ENCODE results near the gene HNRNPF.

Gene HNRNPF

DNA sequence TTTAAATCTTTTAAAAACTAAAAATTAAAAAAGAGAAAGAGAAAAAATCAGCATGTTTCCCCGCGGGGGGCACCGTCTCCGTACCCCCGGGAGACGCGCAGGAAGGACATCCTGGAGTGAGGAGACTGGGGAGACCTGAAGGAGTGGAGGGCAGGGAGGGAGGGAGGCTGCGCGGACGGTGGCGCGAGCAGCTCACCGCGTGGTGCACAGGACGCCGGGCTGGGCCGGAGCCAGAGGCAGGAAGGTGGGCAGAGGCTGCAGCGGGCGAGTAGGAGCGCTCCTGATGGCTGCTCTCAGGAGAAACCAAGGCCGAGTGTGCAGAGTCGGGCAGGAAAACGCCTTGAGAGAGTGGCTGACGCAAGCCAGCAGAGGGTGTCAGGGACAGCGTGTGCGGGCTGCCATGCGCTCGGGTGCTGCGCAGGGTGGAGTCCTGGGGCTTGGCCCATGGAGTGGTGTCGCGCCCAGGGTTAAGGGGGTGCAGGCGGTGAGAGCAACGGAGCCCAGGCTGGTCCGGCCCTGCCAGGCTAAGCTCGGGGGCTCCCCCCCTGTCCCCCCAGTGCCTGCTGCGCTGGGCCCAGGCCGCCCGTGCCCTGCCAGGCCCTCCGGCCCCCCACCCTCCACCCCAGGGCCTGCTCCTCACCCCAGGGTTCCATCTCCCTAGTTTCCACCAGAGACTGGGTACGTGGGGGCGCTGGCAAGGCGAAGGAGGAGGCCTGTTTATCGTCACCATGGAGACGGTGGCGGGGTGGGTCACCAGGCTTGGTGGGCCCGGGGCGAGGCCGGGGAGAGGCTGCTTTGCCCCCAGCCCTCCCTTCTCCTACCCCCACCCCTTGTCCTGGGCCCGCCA is 66.5 kb downstream of the HNRNPF start:
- TF ChIP-seq, protein P1, sequence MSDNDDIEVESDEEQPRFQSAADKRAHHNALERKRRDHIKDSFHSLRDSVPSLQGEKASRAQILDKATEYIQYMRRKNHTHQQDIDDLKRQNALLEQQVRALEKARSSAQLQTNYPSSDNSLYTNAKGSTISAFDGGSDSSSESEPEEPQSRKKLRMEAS (IDR thresholded peaks at IDR 0.05) = no peak
- no peak for TF ChIP-seq YY1 (IDR thresholded peaks at IDR 0.05; ENCODE audit: low read depth)
- TF ChIP-seq CREB1 (IDR thresholded peaks at IDR 0.05; ENCODE audit: low read depth) = no peak
- TF ChIP-seq TAF1 (IDR thresholded peaks at IDR 0.05; ENCODE audit: low read depth) = no peak
- no peak for TF ChIP-seq TCF12 (IDR thresholded peaks at IDR 0.05; ENCODE audit: low read depth)
- no peak for TF ChIP-seq NFIC (IDR thresholded peaks at IDR 0.05)
- no peak for TF ChIP-seq EGR1 (IDR thresholded peaks at IDR 0.05)

DNA sequence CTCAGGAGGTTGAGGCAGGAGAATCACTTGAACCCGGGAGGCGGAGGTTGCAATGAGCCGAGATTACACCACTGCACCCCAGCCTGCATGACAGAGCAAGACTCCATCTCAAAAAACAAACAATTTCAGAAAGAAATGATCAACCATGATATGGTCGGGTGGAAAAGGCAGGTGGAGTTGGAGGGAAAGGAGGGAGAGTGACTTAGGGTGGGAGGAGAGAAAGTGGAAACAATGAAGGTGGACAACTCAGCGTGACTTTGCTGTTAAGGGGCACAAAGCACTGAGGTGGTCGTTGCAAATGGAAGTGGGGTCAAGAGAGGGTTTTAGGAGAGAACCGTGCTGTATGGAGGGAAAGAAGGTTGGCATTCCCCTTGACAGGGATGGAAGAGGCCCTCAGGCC is 67.5 kb downstream of the HNRNPF start:
- no peak for TF ChIP-seq RAD21 (IDR thresholded peaks at IDR 0.05; ENCODE audit: low read depth)

DNA sequence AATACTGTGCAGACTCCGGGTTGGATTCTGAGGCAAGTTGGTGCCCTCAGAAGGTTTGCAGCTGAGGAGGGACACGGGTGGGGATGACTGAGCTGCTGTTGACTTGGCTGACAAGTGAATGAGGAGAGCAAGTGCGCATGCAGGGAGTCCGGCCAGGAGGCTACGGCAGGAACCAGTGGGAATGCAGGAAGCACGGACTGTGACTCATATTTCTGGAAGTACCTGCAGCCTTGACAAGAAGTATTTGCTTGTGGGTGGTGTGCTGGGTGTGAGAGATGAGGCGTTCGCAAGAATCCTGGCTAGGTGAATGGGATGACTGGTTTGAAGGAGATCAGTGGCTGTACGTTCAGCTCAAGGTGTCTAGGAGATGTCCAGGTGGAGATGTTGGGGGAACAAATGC is 68.4 kb downstream of the HNRNPF start:
- TF ChIP-seq RAD21 (IDR thresholded peaks at IDR 0.05; ENCODE audit: low read depth) (no peak), NFIC (IDR thresholded peaks at IDR 0.05) (no peak), FOXM1 (IDR thresholded peaks at IDR 0.05; ENCODE audit: borderline replicate concordance, low read depth) (no peak), CREB1 (IDR thresholded peaks at IDR 0.05; ENCODE audit: low read depth) (no peak), YY1 (IDR thresholded peaks at IDR 0.05; ENCODE audit: low read depth) (no peak), EP300 (IDR thresholded peaks at IDR 0.05; ENCODE audit: borderline replicate concordance) (no peak), TCF12 (IDR thresholded peaks at IDR 0.05; ENCODE audit: low read depth) (no peak), CEBPB (IDR thresholded peaks at IDR 0.05) (no peak), TEAD4 (IDR thresholded peaks at IDR 0.05) (no peak), TAF1 (IDR thresholded peaks at IDR 0.05; ENCODE audit: low read depth) (no peak), ZBTB7A (IDR thresholded peaks at IDR 0.05; ENCODE audit: low read depth) (no peak), EGR1 (IDR thresholded peaks at IDR 0.05) (no peak)
- TF ChIP-seq, protein P2, sequence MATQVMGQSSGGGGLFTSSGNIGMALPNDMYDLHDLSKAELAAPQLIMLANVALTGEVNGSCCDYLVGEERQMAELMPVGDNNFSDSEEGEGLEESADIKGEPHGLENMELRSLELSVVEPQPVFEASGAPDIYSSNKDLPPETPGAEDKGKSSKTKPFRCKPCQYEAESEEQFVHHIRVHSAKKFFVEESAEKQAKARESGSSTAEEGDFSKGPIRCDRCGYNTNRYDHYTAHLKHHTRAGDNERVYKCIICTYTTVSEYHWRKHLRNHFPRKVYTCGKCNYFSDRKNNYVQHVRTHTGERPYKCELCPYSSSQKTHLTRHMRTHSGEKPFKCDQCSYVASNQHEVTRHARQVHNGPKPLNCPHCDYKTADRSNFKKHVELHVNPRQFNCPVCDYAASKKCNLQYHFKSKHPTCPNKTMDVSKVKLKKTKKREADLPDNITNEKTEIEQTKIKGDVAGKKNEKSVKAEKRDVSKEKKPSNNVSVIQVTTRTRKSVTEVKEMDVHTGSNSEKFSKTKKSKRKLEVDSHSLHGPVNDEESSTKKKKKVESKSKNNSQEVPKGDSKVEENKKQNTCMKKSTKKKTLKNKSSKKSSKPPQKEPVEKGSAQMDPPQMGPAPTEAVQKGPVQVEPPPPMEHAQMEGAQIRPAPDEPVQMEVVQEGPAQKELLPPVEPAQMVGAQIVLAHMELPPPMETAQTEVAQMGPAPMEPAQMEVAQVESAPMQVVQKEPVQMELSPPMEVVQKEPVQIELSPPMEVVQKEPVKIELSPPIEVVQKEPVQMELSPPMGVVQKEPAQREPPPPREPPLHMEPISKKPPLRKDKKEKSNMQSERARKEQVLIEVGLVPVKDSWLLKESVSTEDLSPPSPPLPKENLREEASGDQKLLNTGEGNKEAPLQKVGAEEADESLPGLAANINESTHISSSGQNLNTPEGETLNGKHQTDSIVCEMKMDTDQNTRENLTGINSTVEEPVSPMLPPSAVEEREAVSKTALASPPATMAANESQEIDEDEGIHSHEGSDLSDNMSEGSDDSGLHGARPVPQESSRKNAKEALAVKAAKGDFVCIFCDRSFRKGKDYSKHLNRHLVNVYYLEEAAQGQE (IDR thresholded peaks at IDR 0.05; ENCODE audit: low read depth) = no peak
- TF ChIP-seq, protein P3, sequence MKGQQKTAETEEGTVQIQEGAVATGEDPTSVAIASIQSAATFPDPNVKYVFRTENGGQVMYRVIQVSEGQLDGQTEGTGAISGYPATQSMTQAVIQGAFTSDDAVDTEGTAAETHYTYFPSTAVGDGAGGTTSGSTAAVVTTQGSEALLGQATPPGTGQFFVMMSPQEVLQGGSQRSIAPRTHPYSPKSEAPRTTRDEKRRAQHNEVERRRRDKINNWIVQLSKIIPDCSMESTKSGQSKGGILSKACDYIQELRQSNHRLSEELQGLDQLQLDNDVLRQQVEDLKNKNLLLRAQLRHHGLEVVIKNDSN (IDR thresholded peaks at IDR 0.05) = no peak
- TF ChIP-seq, protein P1 (IDR thresholded peaks at IDR 0.05) = no peak

DNA sequence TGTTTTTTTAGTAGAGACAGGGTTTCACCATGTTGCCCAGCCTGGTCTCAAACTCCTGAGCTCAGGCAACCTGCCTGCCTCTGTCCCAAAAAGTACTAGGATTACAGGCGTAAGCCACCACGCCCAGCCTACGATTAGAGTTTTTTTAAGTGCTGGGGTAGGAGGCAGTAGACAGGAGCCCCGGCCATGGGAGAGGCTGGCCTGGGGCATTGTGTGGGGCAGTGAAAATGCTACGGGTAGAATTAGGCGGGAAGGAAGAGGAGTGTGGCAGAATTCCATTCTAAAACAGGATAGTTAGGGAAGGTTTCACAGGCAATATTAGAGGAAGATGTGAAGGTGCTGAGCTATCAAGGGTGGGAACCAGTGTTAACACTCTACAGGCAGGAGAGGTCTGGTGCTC is 68.9 kb downstream of the HNRNPF start:
- TF ChIP-seq TAF1 (IDR thresholded peaks at IDR 0.05; ENCODE audit: low read depth) (no peak), EP300 (IDR thresholded peaks at IDR 0.05; ENCODE audit: borderline replicate concordance) (no peak)

DNA sequence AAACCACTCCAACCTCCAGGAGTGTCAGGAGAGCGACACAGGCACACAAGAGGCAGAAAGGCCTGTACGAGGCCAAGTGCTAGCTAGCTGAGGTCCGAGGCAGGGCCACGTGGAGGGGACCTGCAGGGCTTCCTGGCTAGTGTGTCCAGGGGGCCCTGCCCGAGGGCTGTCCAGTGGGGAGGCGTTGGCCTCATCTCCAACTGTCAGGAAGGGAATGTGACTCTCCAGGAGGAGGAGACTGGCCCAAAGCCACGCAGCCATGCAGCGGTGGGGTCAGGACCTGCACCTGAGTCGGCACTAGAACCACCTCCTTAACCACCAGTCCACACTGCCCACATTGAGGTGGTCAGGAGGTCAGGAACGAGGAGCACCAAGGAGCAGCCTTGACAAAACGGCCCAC is 69.8 kb downstream of the HNRNPF start:
- TF ChIP-seq NFIC (IDR thresholded peaks at IDR 0.05) (no peak), RAD21 (IDR thresholded peaks at IDR 0.05; ENCODE audit: low read depth) (no peak), TEAD4 (IDR thresholded peaks at IDR 0.05) (no peak), EP300 (IDR thresholded peaks at IDR 0.05; ENCODE audit: borderline replicate concordance) (no peak), CEBPB (IDR thresholded peaks at IDR 0.05) (no peak)
- TF ChIP-seq, protein P1 (IDR thresholded peaks at IDR 0.05) = no peak

DNA sequence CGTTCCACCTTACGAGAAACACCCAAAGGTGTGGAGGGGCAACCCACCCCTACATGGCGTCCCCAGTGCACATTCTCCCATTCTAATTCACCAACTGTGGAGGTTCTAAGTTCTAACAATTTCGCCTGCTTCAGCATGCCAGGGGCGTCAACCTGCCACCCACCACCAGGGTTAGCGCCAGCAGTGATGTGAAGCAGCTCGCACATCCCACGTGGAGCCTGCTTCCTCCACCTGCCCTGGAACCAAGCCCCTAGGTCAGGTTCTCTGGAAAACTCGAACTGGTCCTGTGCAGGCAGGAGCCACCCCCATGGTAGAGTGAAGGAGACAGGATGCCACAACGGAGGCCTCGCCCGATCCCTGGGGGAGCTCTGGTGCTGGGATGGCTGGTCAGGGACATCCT is 70.9 kb downstream of the HNRNPF start:
- TF ChIP-seq FOXM1 (IDR thresholded peaks at IDR 0.05; ENCODE audit: borderline replicate concordance, low read depth) = no peak
- TF ChIP-seq NFIC (IDR thresholded peaks at IDR 0.05) = no peak
- TF ChIP-seq TEAD4 (IDR thresholded peaks at IDR 0.05) = no peak
- TF ChIP-seq CEBPB (IDR thresholded peaks at IDR 0.05) = no peak
- no peak for TF ChIP-seq CREB1 (IDR thresholded peaks at IDR 0.05; ENCODE audit: low read depth)
- TF ChIP-seq, protein P2 (IDR thresholded peaks at IDR 0.05; ENCODE audit: low read depth) = no peak
- TF ChIP-seq, protein P1 (IDR thresholded peaks at IDR 0.05) = no peak
- TF ChIP-seq TAF1 (IDR thresholded peaks at IDR 0.05; ENCODE audit: low read depth) = no peak
- no peak for TF ChIP-seq TCF12 (IDR thresholded peaks at IDR 0.05; ENCODE audit: low read depth)
- no peak for TF ChIP-seq EP300 (IDR thresholded peaks at IDR 0.05; ENCODE audit: borderline replicate concordance)
- TF ChIP-seq, protein P3 (IDR thresholded peaks at IDR 0.05) = no peak

Data from Ishikawa (cell line).